CD14-positive monocyte (primary cell): ENCODE measurements around the gene MARS1. TPM values are rescaled to one million over a fixed set of nuclear protein-coding genes. Genes with fewer than 3 reads are reported as not detected.

Experiments
- DNase-seq, 3 donors: peaks; one replicate each; pipeline ENCODE4 v3.0.0-alpha.2; 2011 to 2022
- H2AFZ ChIP-seq: 2 replicates; pipeline ENCODE4 v1.6.0; 2012; ENCODE audit warnings: mild to moderate bottlenecking, low read depth, low read length, inconsistent platforms; ENCODE audit not compliant: insufficient read depth, poor library complexity, severe bottlenecking
- H3K27ac ChIP-seq, 2 donors: 1 replicate in 1 of 2; 2 replicates in 1 of 2; pipeline ENCODE4 v1.5.1; 2012 to 2013; ENCODE audit warnings: low read length in 2 of 2, control low read depth in 1 of 2, inconsistent platforms in 1 of 2, low read depth in 1 of 2, mild to moderate bottlenecking in 1 of 2
- H3K27me3 ChIP-seq, 2 donors: one replicate each; pipeline versions ENCODE4 v1.6.0 to v1.6.1; 2011 to 2013; ENCODE audit warnings: low read length in 2 of 2; ENCODE audit not compliant: control insufficient read depth in 2 of 2, insufficient read depth in 2 of 2
- H3K36me3 ChIP-seq, 2 donors: replicated peaks in 1 of 2; 1 replicate in 1 of 2; 2 replicates in 1 of 2; pipeline versions ENCODE4 v1.5.1 to v1.6.1; 2012 to 2013; ENCODE audit warnings: low read length in 2 of 2, control low read depth in 1 of 2, inconsistent platforms in 1 of 2, mild to moderate bottlenecking in 1 of 2; ENCODE audit not compliant: insufficient read depth in 2 of 2, control insufficient read depth in 1 of 2
- H3K4me1 ChIP-seq, 2 donors: 1 replicate in 1 of 2; 2 replicates in 1 of 2; pipeline versions ENCODE4 v1.5.1 to v1.6.1; 2012 to 2013; ENCODE audit warnings: low read length in 2 of 2, control low read depth in 1 of 2, inconsistent platforms in 1 of 2, mild to moderate bottlenecking in 1 of 2, moderate library complexity in 1 of 2; ENCODE audit not compliant: insufficient read depth in 2 of 2, control insufficient read depth in 1 of 2
- H3K4me2 ChIP-seq: replicated peaks from 2 replicates; pipeline ENCODE3; 2012; ENCODE audit warnings: low read length, moderate library complexity, mild to moderate bottlenecking; ENCODE audit not compliant: poor library complexity, severe bottlenecking; ENCODE audit errors: extremely low read depth
- H3K4me3 ChIP-seq, 3 experiments: fragments of 200-600 bp in 1 of 3; sonication (generic) in 1 of 3; replicated peaks in 1 of 3; 1 replicate in 2 of 3; 2 replicates in 1 of 3; pipeline ENCODE4 v1.5.1; 2011 to 2013; ENCODE audit warnings: low read length in 3 of 3, mild to moderate bottlenecking in 3 of 3, control low read depth in 2 of 3, low read depth in 2 of 3, inconsistent platforms in 1 of 3, moderate library complexity in 1 of 3
- H3K79me2 ChIP-seq: 2 replicates; pipeline ENCODE4 v1.6.0; 2012; ENCODE audit warnings: mild to moderate bottlenecking, control low read depth, inconsistent platforms, low read length, moderate library complexity; ENCODE audit not compliant: insufficient read depth
- H3K9ac ChIP-seq: 2 replicates; pipeline ENCODE4 v1.6.0; 2017; ENCODE audit warnings: low read length, mild to moderate bottlenecking; ENCODE audit not compliant: insufficient read depth, poor library complexity, severe bottlenecking
- H3K9me3 ChIP-seq, 2 donors: replicated peaks in 1 of 2; 1 replicate in 1 of 2; 2 replicates in 1 of 2; pipeline versions ENCODE4 v1.5.1 to v1.6.1; 2012 to 2013; ENCODE audit warnings: low read length in 2 of 2, control low read depth in 1 of 2; ENCODE audit not compliant: control insufficient read depth in 1 of 2, insufficient read depth in 1 of 2
- H4K20me1 ChIP-seq: 2 replicates; pipeline ENCODE4 v1.6.0; 2012; ENCODE audit warnings: mild to moderate bottlenecking, low read length, control low read depth, moderate library complexity; ENCODE audit not compliant: insufficient read depth
- H3K27ac Mint-ChIP-seq, 7 donors: one replicate each; pipeline ENCODE4 v1.8.0; 2020; ENCODE audit warnings: mild to moderate bottlenecking in 7 of 7, mixed read lengths in 7 of 7, moderate library complexity in 6 of 7, inconsistent platforms in 2 of 7
- H3K27me3 Mint-ChIP-seq, 3 donors: one replicate each; pipeline ENCODE4 v1.8.0; 2021 to 2022; ENCODE audit warnings: low read depth in 3 of 3, mild to moderate bottlenecking in 3 of 3, mixed read lengths in 3 of 3, moderate library complexity in 3 of 3, inconsistent platforms in 1 of 3
- H3K36me3 Mint-ChIP-seq, 2 donors: one replicate each; pipeline ENCODE4 v1.8.0; 2020; ENCODE audit warnings: mixed read lengths in 2 of 2, inconsistent platforms in 1 of 2, mild to moderate bottlenecking in 1 of 2
- H3K4me1 Mint-ChIP-seq: one replicate; pipeline ENCODE4 v1.8.0; 2020; ENCODE audit warnings: mild to moderate bottlenecking, mixed read lengths
- H3K4me3 Mint-ChIP-seq, 2 donors: one replicate each; pipeline ENCODE4 v1.8.0; 2020; ENCODE audit warnings: mild to moderate bottlenecking in 2 of 2, mixed read lengths in 2 of 2, moderate library complexity in 1 of 2
- H3K9me3 Mint-ChIP-seq, 7 donors: one replicate each; pipeline ENCODE4 v1.8.0; 2020 to 2022; ENCODE audit warnings: mixed read lengths in 7 of 7, mild to moderate bottlenecking in 6 of 7, moderate library complexity in 6 of 7, inconsistent platforms in 2 of 7
- WGBS: methylation state at CpG from one replicate; pipeline ENCODE4 v1.1.5; 2013; ENCODE audit warnings: missing lambda C conversion rate; ENCODE audit not compliant: insufficient coverage; 5-methylcytosine and 5-hydroxymethylcytosine counted together
- intact Hi-C, 2 donors: fragments of 100-400 bp; cut with micrococcal nuclease; formaldehyde crosslinking; loops; one replicate each; pipeline versions ENCODE4 v1.15.0 to v1.15.1; 2023
- polyA plus RNA-seq, 3 donors: library from polyadenylated mRNA; depleted of rRNA in 1 of 3; unstranded in 2 of 3; stranded (reverse) in 1 of 3; fragments of 300-500 nt in 2 of 3; fragments of >200 nt in 1 of 3; fragmentation: Illumina TruSeq in 2 of 3; gene quantifications; 1 replicate in 2 of 3; 2 replicates in 1 of 3; pipeline ENCODE4 v1.2.3, GENCODE V29; 2012 to 2021
- TF ChIP-seq, protein P1 (sequence below): fragments of 200-600 bp; IDR thresholded peaks from one replicate; pipeline ENCODE4 v1.8.0; 2022; ENCODE audit warnings: antibody characterized with exemption, mild to moderate bottlenecking

Gene MARS1
- polyA plus RNA-seq, 3 donors = 63.5 to 164 (median 79.8) TPM

- no peak overlapping the region for H3K27ac ChIP-seq
- H3K27me3 Mint-ChIP-seq = peaks cover 47 to 57% (median 51%) of the 10 kb centered on the region in 3 donors
Measured at GRCh38 chr12:57460468-57460784, 27.4 kb upstream of the MARS1 start.

DNA sequence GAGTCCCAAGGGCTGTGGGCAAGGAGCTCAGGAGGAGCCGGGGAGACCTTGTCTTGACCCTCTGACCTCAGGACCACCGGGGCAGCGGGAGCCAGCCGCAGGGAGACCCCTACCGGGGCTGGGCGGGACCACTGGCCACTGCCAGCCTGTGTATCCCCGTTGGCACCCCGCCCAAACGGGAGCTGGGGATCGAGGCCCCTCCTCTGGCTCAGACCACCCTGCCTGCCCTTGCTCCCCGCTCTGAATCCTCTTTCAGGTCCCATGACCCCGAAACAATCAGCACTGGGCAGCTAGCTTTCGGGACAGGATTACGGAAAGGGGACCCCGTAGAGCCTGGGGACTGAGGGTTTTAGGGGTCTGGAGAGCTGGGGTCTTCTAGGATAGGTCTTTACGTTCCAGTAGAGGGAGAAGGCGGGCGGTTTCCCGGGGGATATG is 27.0 kb upstream of the MARS1 start:
- Histone ChIP-seq H3K9ac (no peak overlapping the region), H3K4me1 (peaks cover 42 to 56% of the 10 kb centered on the region in 2 donors), H3K79me2 (no peaks in the 10 kb centered on the region), H3K27ac (no peak overlapping the region), H3K4me2 (peak overlapping the region; percentile 89), H4K20me1 (peaks cover 8% of the 10 kb centered on the region), H3K9me3 (peaks cover 0 to 4% of the 10 kb centered on the region in 2 donors), H3K4me3 (peak overlapping the region in 1 of 3 experiments; percentile 75), H3K36me3 (no peaks in the 10 kb centered on the region), H2AFZ (no peak overlapping the region), H3K27me3 (peaks cover 15 to 26% of the 10 kb centered on the region in 2 donors)
- peaks cover 61% of the 10 kb centered on the region for H3K4me1 Mint-ChIP-seq
- H3K36me3 Mint-ChIP-seq = peaks cover 2 to 3% of the 10 kb centered on the region in 2 donors
- 2% methylated on average over 15 of the region's 19 CpGs for WGBS
- peaks cover 0 to 6% (median 1%) of the 10 kb centered on the region in 7 donors for H3K9me3 Mint-ChIP-seq
- peaks cover 47 to 57% (median 50%) of the 10 kb centered on the region in 3 donors for H3K27me3 Mint-ChIP-seq
- intact Hi-C loops = loop anchor here in 1 of 2 donors (5.0 kb wide), 1 partner anchor 529 kb away; the partner anchor contains the start of gene SDR9C7
- DNase-seq = no peak
- no peak overlapping the region for H3K27ac Mint-ChIP-seq
- peak overlapping the region; percentile 76 to 97 for H3K4me3 Mint-ChIP-seq
- TF ChIP-seq, protein P1, sequence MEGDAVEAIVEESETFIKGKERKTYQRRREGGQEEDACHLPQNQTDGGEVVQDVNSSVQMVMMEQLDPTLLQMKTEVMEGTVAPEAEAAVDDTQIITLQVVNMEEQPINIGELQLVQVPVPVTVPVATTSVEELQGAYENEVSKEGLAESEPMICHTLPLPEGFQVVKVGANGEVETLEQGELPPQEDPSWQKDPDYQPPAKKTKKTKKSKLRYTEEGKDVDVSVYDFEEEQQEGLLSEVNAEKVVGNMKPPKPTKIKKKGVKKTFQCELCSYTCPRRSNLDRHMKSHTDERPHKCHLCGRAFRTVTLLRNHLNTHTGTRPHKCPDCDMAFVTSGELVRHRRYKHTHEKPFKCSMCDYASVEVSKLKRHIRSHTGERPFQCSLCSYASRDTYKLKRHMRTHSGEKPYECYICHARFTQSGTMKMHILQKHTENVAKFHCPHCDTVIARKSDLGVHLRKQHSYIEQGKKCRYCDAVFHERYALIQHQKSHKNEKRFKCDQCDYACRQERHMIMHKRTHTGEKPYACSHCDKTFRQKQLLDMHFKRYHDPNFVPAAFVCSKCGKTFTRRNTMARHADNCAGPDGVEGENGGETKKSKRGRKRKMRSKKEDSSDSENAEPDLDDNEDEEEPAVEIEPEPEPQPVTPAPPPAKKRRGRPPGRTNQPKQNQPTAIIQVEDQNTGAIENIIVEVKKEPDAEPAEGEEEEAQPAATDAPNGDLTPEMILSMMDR = no peak

More at GRCh38 chr12:57460468-57460784, 27.4 kb upstream of the MARS1 start:
- Histone ChIP-seq H3K4me2 (peak overlapping the region; percentile 89), H2AFZ (no peak overlapping the region), H3K79me2 (no peaks in the 10 kb centered on the region), H3K4me3 (peak overlapping the region in 1 of 3 experiments; percentile 94), H3K4me1 (peaks cover 39 to 51% of the 10 kb centered on the region in 2 donors), H4K20me1 (peaks cover 3% of the 10 kb centered on the region), H3K36me3 (no peaks in the 10 kb centered on the region), H3K9me3 (peaks cover 0 to 4% of the 10 kb centered on the region in 2 donors), H3K9ac (no peak overlapping the region), H3K27me3 (peaks cover 15 to 26% of the 10 kb centered on the region in 2 donors)
- Mint-ChIP-seq H3K4me3 (peak overlapping the region; percentile 76 to 97), H3K36me3 (peaks cover 2 to 3% of the 10 kb centered on the region in 2 donors), H3K4me1 (peaks cover 60% of the 10 kb centered on the region), H3K9me3 (peaks cover 0 to 6% (median 1%) of the 10 kb centered on the region in 7 donors), H3K27ac (no peak overlapping the region)
- TF ChIP-seq, protein P1 = no peak
- intact Hi-C loops = loop anchor here in 1 of 2 donors (5.0 kb wide), 1 partner anchor 528 kb away; the partner anchor contains the start of gene SDR9C7
- no peak for DNase-seq
- WGBS = 3% methylated on average over 5 of the region's 6 CpGs
